HL-60 (cell line): ENCODE measurements around the gene CHSY1.

Experiments
- DNase-seq, 2 experiments: peaks; one replicate each; pipeline ENCODE4 v3.0.0-alpha.2; 2010 to 2020; ENCODE audit warnings: low read depth in 1 of 2, low spot score in 1 of 2
- H3K27ac ChIP-seq: fragments of 250-450 bp; sonication (Bioruptor Pico); replicated peaks from 2 replicates; pipeline ENCODE4 v1.5.1; 2020; ENCODE audit warnings: mild to moderate bottlenecking, moderate library complexity
- H3K27me3 ChIP-seq: fragments of 250-450 bp; sonication (Bioruptor Pico); 2 replicates; pipeline ENCODE4 v1.5.1; 2021; ENCODE audit warnings: mild to moderate bottlenecking, moderate library complexity; ENCODE audit not compliant: insufficient read depth, poor library complexity, severe bottlenecking
- H3K4me3 ChIP-seq: replicated peaks from 2 replicates; pipeline ENCODE4 v1.5.1; 2011; ENCODE audit warnings: mild to moderate bottlenecking, control low read depth, low read length; ENCODE audit not compliant: insufficient read depth
- CTCF ChIP-seq: IDR thresholded peaks from one replicate; pipeline ENCODE4 v1.5.1; 2011; ENCODE audit warnings: low read length, control low read depth, inconsistent platforms; ENCODE audit not compliant: insufficient read depth
- GABPA ChIP-seq: IDR thresholded peaks from 2 replicates; pipeline ENCODE4 v1.6.1; 2012; ENCODE audit warnings: low read depth
- POLR2AphosphoS5 ChIP-seq: IDR thresholded peaks from 2 replicates; pipeline ENCODE4 v1.6.1; 2012; ENCODE audit warnings: low read depth
- REST ChIP-seq: IDR thresholded peaks from 2 replicates; pipeline ENCODE4 v1.6.1; 2012; ENCODE audit warnings: low read depth; ENCODE audit not compliant: insufficient replicate concordance
- SPI1 ChIP-seq: IDR thresholded peaks from 2 replicates; pipeline ENCODE4 v1.6.1; 2012; ENCODE audit warnings: low read depth, mild to moderate bottlenecking, borderline replicate concordance

The CHSY1 gene

GRCh38 chr15:101169495-101170071, 82.3 kb downstream of the CHSY1 start:
- Histone ChIP-seq H3K4me3 (no peak overlapping the region), H3K27me3 (no peaks in the 10 kb centered on the region), H3K27ac (no peak overlapping the region)
- no peak for TF ChIP-seq SPI1
- no peak for TF ChIP-seq REST
- no peak for TF ChIP-seq POLR2AphosphoS5
- TF ChIP-seq GABPA: no peak
- TF ChIP-seq CTCF: no peak
- no peak for DNase-seq

- Histone ChIP-seq H3K27me3 (no peaks in the 10 kb centered on the region), H3K27ac (peak overlapping the region; percentile 58), H3K4me3 (no peak overlapping the region)
- DNase-seq: no peak
- TF ChIP-seq REST (no peak), SPI1 (no peak), POLR2AphosphoS5 (no peak), GABPA (no peak), CTCF (no peak)
Measured at GRCh38 chr15:101168898-101169494, 82.9 kb downstream of the CHSY1 start.

GRCh38 chr15:101168463-101168824, 83.4 kb downstream of the CHSY1 start:
- DNase-seq: peak in 1 of 2 experiments; percentile 71
- H3K27ac ChIP-seq: peak overlapping the region; percentile 58
- TF ChIP-seq POLR2AphosphoS5 (0 out of 2 replicates have a peak, but pooled peaks have one; percentile 42), SPI1 (no peak)
- no peak overlapping the region for H3K4me3 ChIP-seq
- H3K27me3 ChIP-seq: no peaks in the 10 kb centered on the region

GRCh38 chr15:101167753-101168462, 83.9 kb downstream of the CHSY1 start:
- DNase-seq: peak; percentile 36 to 75
- no peaks in the 10 kb centered on the region for H3K27me3 ChIP-seq
- TF ChIP-seq GABPA: no peak; the same call in 1 of the 2 replicates
- TF ChIP-seq CTCF: no peak
- TF ChIP-seq POLR2AphosphoS5: no peak; the same call in 1 of the 2 replicates
- peak; percentile 70; the same call in 1 of the 2 replicates for TF ChIP-seq SPI1
- TF ChIP-seq REST: no peak
- peak overlapping the region; percentile 58 for H3K27ac ChIP-seq
- H3K4me3 ChIP-seq: no peak overlapping the region
